K562 (cell line): Measurements from ENCODE around the gene ZFP57. TPM values are rescaled to one million over a fixed set of nuclear protein-coding genes. Genes with fewer than 3 reads are reported as not detected.

Source experiments
- ATAC-seq: fragments of 200-7000 bp; cut with Tn5 transposase; 3 replicates; pipeline ENCODE4 v1.9.1; 2020; ENCODE audit warnings: moderate library complexity
- BruUV-seq: library from RNA; stranded (reverse); fragments of 400-500 nt; replicated peaks from 2 replicates; lab custom pipeline; 2021; lab: Mats Ljungman, UMichigan
- CTCF ChIA-PET: fragments of 300-600 bp; formaldehyde crosslinking; extraction: SDS; loops from one replicate; lab custom pipeline; 2021; ENCODE audit warnings: low intra/inter-chr PET ratio; lab: Yijun Ruan, JAX
- POLR2A ChIA-PET: fragments of 300-600, 350-650 bp; sonication (Branson Sonifier 250); formaldehyde crosslinking; extraction: SDS; loops from one replicate; lab custom pipeline; 2021; ENCODE audit warnings: antibody characterized with exemption, inconsistent platforms; lab: Yijun Ruan, JAX
- DNase-seq, 4 experiments: peaks; one replicate each; pipeline versions ENCODE4 v3.0.0 to v3.0.0-alpha.2; 2011 to 2018; ENCODE audit warnings: low spot score in 3 of 4, mixed read lengths in 3 of 4; ENCODE audit errors: extremely low read depth in 1 of 4
- FAIRE-seq: peaks from 2 replicates; lab custom pipeline; 2011; peaks lifted over from hg19 to GRCh38; lab: Jason Lieb, UNC
- H2AFZ ChIP-seq: 2 replicates; pipeline ENCODE4 v1.6.0; 2011; ENCODE audit warnings: low read depth, low read length, control low read depth, inconsistent platforms
- H3K27ac ChIP-seq: fragments of 200-600 bp; 3 replicates; pipeline ENCODE4 v1.8.0; 2011; ENCODE audit warnings: low read depth, mild to moderate bottlenecking, control low read depth, inconsistent platforms, low read length, moderate library complexity, mixed read lengths; ENCODE audit errors: extremely low read depth
- H3K27me3 ChIP-seq, 2 experiments: fragments of 300-600 bp in 1 of 2; 2 replicates in 1 of 2; 3 replicates in 1 of 2; pipeline versions ENCODE4 v1.6.0 to v1.8.0; 2011; ENCODE audit warnings: inconsistent platforms in 2 of 2, low read length in 2 of 2, mild to moderate bottlenecking in 1 of 2, mixed read lengths in 1 of 2, moderate library complexity in 1 of 2; ENCODE audit not compliant: control insufficient read depth in 2 of 2, insufficient read depth in 2 of 2
- H3K36me3 ChIP-seq: fragments of 300-600 bp; 3 replicates; pipeline ENCODE4 v1.8.0; 2011; ENCODE audit warnings: mild to moderate bottlenecking, low read length, inconsistent platforms; ENCODE audit not compliant: control insufficient read depth, insufficient read depth
- H3K4me1 ChIP-seq, 2 experiments: fragments of 200-600 bp in 1 of 2; replicated peaks in 1 of 2; 2 replicates in 1 of 2; 3 replicates in 1 of 2; pipeline versions ENCODE4 v1.5.1 to v1.8.0; 2011; ENCODE audit warnings: inconsistent platforms in 2 of 2, low read length in 2 of 2, mild to moderate bottlenecking in 1 of 2, mixed read lengths in 1 of 2, moderate library complexity in 1 of 2; ENCODE audit not compliant: control insufficient read depth in 2 of 2, insufficient read depth in 2 of 2
- H3K4me2 ChIP-seq: 2 replicates; pipeline ENCODE4 v1.6.1; 2011; ENCODE audit warnings: low read length, control low read depth, inconsistent platforms, mixed read lengths; ENCODE audit not compliant: insufficient read depth
- H3K4me3 ChIP-seq: fragments of 200-600 bp; sonication (generic), shearing (Covaris generic); 2 replicates; pipeline ENCODE4 v1.5.1; 2016; ENCODE audit warnings: control low read depth, inconsistent platforms
- H3K79me2 ChIP-seq: fragments of 200-600 bp; 3 replicates; pipeline ENCODE4 v1.8.0; 2011; ENCODE audit warnings: low read length, inconsistent platforms; ENCODE audit not compliant: control insufficient read depth, insufficient read depth
- H3K9ac ChIP-seq, 2 experiments: 2 replicates each; pipeline versions ENCODE4 v1.6.0 to v1.6.1; 2011; ENCODE audit warnings: low read depth in 2 of 2, low read length in 2 of 2, control low read depth in 1 of 2, inconsistent platforms in 1 of 2, mild to moderate bottlenecking in 1 of 2, mixed read lengths in 1 of 2; ENCODE audit not compliant: insufficient read depth in 1 of 2
- H3K9me1 ChIP-seq: one replicate; pipeline ENCODE4 v1.6.0; 2011; ENCODE audit warnings: inconsistent platforms, mild to moderate bottlenecking, low read length, moderate library complexity; ENCODE audit not compliant: control insufficient read depth, insufficient read depth
- H3K9me3 ChIP-seq: replicated peaks from 2 replicates; pipeline ENCODE4 v1.5.1; 2011; ENCODE audit warnings: low read depth, low read length, inconsistent platforms; ENCODE audit not compliant: control insufficient read depth, insufficient read depth
- H4K20me1 ChIP-seq: replicated peaks from 2 replicates; pipeline ENCODE4 v1.6.1; 2011; ENCODE audit warnings: low read length, inconsistent platforms, mixed read lengths; ENCODE audit not compliant: control insufficient read depth, insufficient read depth
- ATF6 ChIP-seq: sonication (generic); formaldehyde crosslinking; IDR thresholded peaks from 2 replicates; pipeline ENCODE4 v1.4.0; 2020; ENCODE audit warnings: mild to moderate bottlenecking, missing genetic modification reagents
- EP400 ChIP-seq: fragments of 450-650 bp; IDR thresholded peaks from 2 replicates; pipeline ENCODE4 v1.6.1; 2017; ENCODE audit warnings: antibody characterized with exemption, mild to moderate bottlenecking, moderate library complexity
- FOXP4 ChIP-seq: sonication (generic); formaldehyde crosslinking; IDR thresholded peaks from 2 replicates; pipeline ENCODE4 v1.8.0; 2022; ENCODE audit warnings: mild to moderate bottlenecking, missing genetic modification reagents, borderline replicate concordance
- GABPB1 ChIP-seq: sonication (generic); formaldehyde crosslinking; IDR thresholded peaks from 2 replicates; pipeline ENCODE4 v1.8.0; 2022; ENCODE audit warnings: mild to moderate bottlenecking, missing genetic modification reagents
- KDM1A ChIP-seq, 2 experiments: fragments of 450-650 bp; IDR thresholded peaks; 2 replicates each; pipeline ENCODE4 v1.6.1; 2016; ENCODE audit warnings: mild to moderate bottlenecking in 2 of 2
- MTA3 ChIP-seq: fragments of 450-650 bp; formaldehyde crosslinking; IDR thresholded peaks from 2 replicates; pipeline ENCODE4 v1.6.1; 2017; ENCODE audit warnings: mild to moderate bottlenecking, borderline replicate concordance
- NBN ChIP-seq: fragments of 450-650 bp; IDR thresholded peaks from 2 replicates; pipeline ENCODE4 v1.6.1; 2016; ENCODE audit warnings: low read depth, mild to moderate bottlenecking
- NFIC ChIP-seq: fragments of 450-650 bp; IDR thresholded peaks from 2 replicates; pipeline ENCODE4 v1.6.1; 2017; ENCODE audit warnings: mild to moderate bottlenecking, inconsistent platforms
- NR1H2 ChIP-seq: sonication (generic); formaldehyde crosslinking; IDR thresholded peaks from 2 replicates; pipeline ENCODE4 v1.4.0; 2020; ENCODE audit warnings: mild to moderate bottlenecking, missing genetic modification reagents
- RBM25 ChIP-seq: fragments of 200-400 bp; formaldehyde crosslinking; IDR thresholded peaks from 2 replicates; pipeline ENCODE4 v1.6.1; 2018; ENCODE audit warnings: low read length, low read depth, moderate library complexity; ENCODE audit not compliant: severe bottlenecking
- RREB1 ChIP-seq: fragments of 250-450 bp; sonication (Bioruptor Pico); IDR thresholded peaks from 2 replicates; pipeline ENCODE4 v1.4.0; 2020
- SMARCE1 ChIP-seq: fragments of 450-650 bp; IDR thresholded peaks from 2 replicates; pipeline ENCODE4 v1.7.1; 2016; ENCODE audit warnings: mild to moderate bottlenecking
- SMC3 ChIP-seq: conservative IDR thresholded peaks from 2 replicates; pipeline ENCODE4 v1.6.1; 2011; ENCODE audit warnings: low read depth, low read length, improper control_type of control experiment; ENCODE audit not compliant: insufficient read depth
- WGBS: fragments of 100-300 bp; shearing (Covaris generic); methylation state at CpG from one replicate; pipeline ENCODE4 v1.1.6; 2016; ENCODE audit warnings: low coverage, mixed read lengths; ENCODE audit not compliant: insufficient coverage; ENCODE audit errors: missing lambda C conversion rate; 5-methylcytosine and 5-hydroxymethylcytosine counted together
- in situ Hi-C: fragments of 300-500 bp; cut with MboI; formaldehyde crosslinking; loops from 4 replicates; pipeline ENCODE4 v1.15.0; 2018; ENCODE audit warnings: inconsistent platforms, mixed read lengths
- intact Hi-C: fragments of 100-400 bp; cut with micrococcal nuclease; formaldehyde crosslinking; loops from 2 replicates; pipeline ENCODE4 v1.14.2; 2022
- polyA plus RNA-seq, 8 experiments: library from polyadenylated mRNA; depleted of rRNA in 4 of 8; stranded (reverse) in 5 of 8; unstranded in 3 of 8; fragments of >200 nt; fragmentation: Nextera tagmentation in 2 of 8; fragmentation: Illumina TruSeq in 1 of 8; extraction: Ambion mirVana in 2 of 8; extraction: Trizol in 1 of 8; gene quantifications; 2 replicates each; pipeline versions ENCODE4 v1.2.1 to v1.2.3, GENCODE V29; 2011 to 2014; ENCODE audit warnings: inconsistent platforms in 1 of 8, missing spikeins in 1 of 8
- total RNA-seq, 7 experiments: library from RNA; depleted of rRNA in 6 of 7; stranded (reverse); fragments of >200 nt in 6 of 7; fragmentation: Illumina TruSeq in 2 of 7; extraction: Trizol in 2 of 7; gene quantifications; 2 replicates each; pipeline versions ENCODE4 v1.2.1 to v1.2.3, GENCODE V29; 2011 to 2021; ENCODE audit warnings: low replicate concordance in 1 of 7

The ZFP57 gene
- total and polyA plus RNA-seq, 9 of the 15 experiments (the other 6 are each of a cell fraction or from before 2014, with no cell fraction given), result 0.04 to 0.28 (median 0.13) TPM

- intact Hi-C loops, result no loop called here
- ChIA-PET POLR2A (no interaction called here), CTCF (no interaction called here)
- BruUV-seq, result no TSS peak
- H3K36me3 ChIP-seq, result no peaks in the 10 kb centered on the region
- TF ChIP-seq NFIC (no peak), NBN (no peak), MTA3 (no peak), KDM1A (IDR thresholded peaks at IDR 0.05) (no peak), SMC3 (no peak), EP400 (no peak), RBM25 (no peak), FOXP4 (CRISPR knock-in tag) (no peak), RREB1 (CRISPR knock-in tag) (no peak), ATF6 (CRISPR knock-in tag) (no peak), SMARCE1 (no peak), GABPB1 (CRISPR knock-in tag) (no peak), NR1H2 (no peak)
- H3K27ac ChIP-seq, result no peak overlapping the region
- no peak overlapping the region for H2AFZ ChIP-seq
- no peak for DNase-seq
- peaks cover 22 to 40% of the 10 kb centered on the region in 2 experiments; a peak in 4 of 5 replicates for H3K27me3 ChIP-seq
- H3K9me3 ChIP-seq, result no peaks in the 10 kb centered on the region
- H3K9me1 ChIP-seq, result no peaks in the 10 kb centered on the region
- no peak for ATAC-seq
- no peaks in the 10 kb centered on the region for H4K20me1 ChIP-seq
- peak; percentile 46 for FAIRE-seq
- H3K4me3 ChIP-seq, result no peak overlapping the region
- WGBS, result 0% methylated on average over 5 of the region's 5 CpGs
- H3K4me2 ChIP-seq, result no peak overlapping the region
- in situ Hi-C loops, result no loop called here
- no peak overlapping the region for H3K9ac ChIP-seq
- H3K79me2 ChIP-seq, result no peaks in the 10 kb centered on the region
- H3K4me1 ChIP-seq, result peaks cover 0 to 9% of the 10 kb centered on the region in 2 experiments; a peak in 2 of 5 replicates
Observed at GRCh38 chr6:29678114-29678513, 2.8 kb downstream of the ZFP57 start.
